ENCODE results near the gene PRTG. TPM values are rescaled to one million over a fixed set of nuclear protein-coding genes. Genes with fewer than 3 reads are reported as not detected.

The PRTG gene
- total RNA-seq, 2 experiments from 2014 or later, result 0.15 TPM; not detected in 1

- no peak overlapping the region for H2AFZ ChIP-seq (ENCODE audit: low read length)
- H3K79me2 ChIP-seq (ENCODE audit: insufficient read depth, low read depth, low read length), result no peaks in the 10 kb centered on the region
- H3K36me3 ChIP-seq (ENCODE audit: insufficient read depth, low read length), result no peaks in the 10 kb centered on the region
- no peak for DNase-seq (ENCODE audit: low spot score)
- H3K4me1 ChIP-seq (ENCODE audit: insufficient read depth, low read length, poor library complexity, severe bottlenecking), result peaks cover 8% of the 10 kb centered on the region
- H3K9me2 ChIP-seq (ENCODE audit: insufficient read depth, low read length), result no peaks in the 10 kb centered on the region
- no TSS peak for BruUV-seq (replicated peaks)
- H4K20me1 ChIP-seq (ENCODE audit: insufficient read depth, low read length), result no peaks in the 10 kb centered on the region
- TF ChIP-seq EZH2phosphoT487 (IDR thresholded peaks at IDR 0.05; ENCODE audit: borderline replicate concordance, low read depth, low read length), result no peak
- no peak for TF ChIP-seq CTCF (conservative IDR thresholded peaks at IDR 0.05; ENCODE audit: low read length)
- H3K4me3 ChIP-seq (ENCODE audit: low read depth, low read length, poor library complexity, severe bottlenecking), result no peak overlapping the region
- CTCF ChIA-PET (ENCODE audit: unreplicated experiment), result no interaction called here
- no peak overlapping the region for H3K27ac ChIP-seq (ENCODE audit: low read depth, low read length, poor library complexity, severe bottlenecking)
- no peaks in the 10 kb centered on the region for H3K9me3 ChIP-seq (ENCODE audit: low read length)
- intact Hi-C loops (cut with micrococcal nuclease; ENCODE audit: unreplicated experiment), result no loop called here
- no peak overlapping the region for H3K4me2 ChIP-seq (ENCODE audit: low read length)
- POLR2A ChIA-PET, result no interaction called here
Observed at GRCh38 chr15:55681631-55682030, 61.3 kb downstream of the PRTG start.

DNA sequence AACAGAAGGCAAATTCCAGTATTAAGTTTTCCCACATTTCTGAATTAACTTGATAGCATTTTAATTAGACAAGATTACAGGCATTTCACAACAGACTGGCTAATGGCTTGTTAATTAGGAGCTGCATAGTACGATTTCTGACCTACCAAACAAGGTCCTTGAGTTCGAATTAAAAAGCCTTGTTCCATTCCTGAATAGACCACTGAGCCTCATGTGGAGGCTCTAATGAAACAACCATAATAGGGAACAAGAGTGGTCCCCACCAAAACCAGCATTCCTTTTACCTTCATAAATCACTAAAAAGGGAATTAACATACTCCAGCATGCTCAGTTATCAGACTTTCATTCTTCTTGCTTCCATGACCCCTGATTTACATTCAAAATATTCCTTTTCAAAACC, 66.4 kb downstream of the PRTG start:
- Histone ChIP-seq H3K9me2 (ENCODE audit: insufficient read depth, low read length) (no peaks in the 10 kb centered on the region), H3K4me1 (ENCODE audit: insufficient read depth, low read length, poor library complexity, severe bottlenecking) (no peaks in the 10 kb centered on the region), H3K9me3 (ENCODE audit: low read length) (no peaks in the 10 kb centered on the region), H3K27ac (ENCODE audit: low read depth, low read length, poor library complexity, severe bottlenecking) (no peak overlapping the region), H2AFZ (ENCODE audit: low read length) (no peak overlapping the region), H3K4me3 (ENCODE audit: low read depth, low read length, poor library complexity, severe bottlenecking) (no peak overlapping the region), H3K36me3 (ENCODE audit: insufficient read depth, low read length) (no peaks in the 10 kb centered on the region), H3K4me2 (ENCODE audit: low read length) (no peak overlapping the region), H3K79me2 (ENCODE audit: insufficient read depth, low read depth, low read length) (no peaks in the 10 kb centered on the region), H4K20me1 (ENCODE audit: insufficient read depth, low read length) (no peaks in the 10 kb centered on the region)
- BruUV-seq (replicated peaks), result no TSS peak
- CTCF ChIA-PET (ENCODE audit: unreplicated experiment), result no interaction called here
- DNase-seq (ENCODE audit: low spot score), result no peak
- no peak for TF ChIP-seq EZH2phosphoT487 (IDR thresholded peaks at IDR 0.05; ENCODE audit: borderline replicate concordance, low read depth, low read length)
- no peak for TF ChIP-seq CTCF (conservative IDR thresholded peaks at IDR 0.05; ENCODE audit: low read length)
- POLR2A ChIA-PET, result no interaction called here
- intact Hi-C loops (cut with micrococcal nuclease; ENCODE audit: unreplicated experiment), result no loop called here

GRCh38 chr15:55673287-55673686, 69.7 kb downstream of the PRTG start:
- DNase-seq (ENCODE audit: low spot score), result no peak
- Histone ChIP-seq H4K20me1 (ENCODE audit: insufficient read depth, low read length) (no peaks in the 10 kb centered on the region), H3K79me2 (ENCODE audit: insufficient read depth, low read depth, low read length) (no peaks in the 10 kb centered on the region), H3K9me3 (ENCODE audit: low read length) (no peaks in the 10 kb centered on the region), H2AFZ (ENCODE audit: low read length) (no peak overlapping the region), H3K4me3 (ENCODE audit: low read depth, low read length, poor library complexity, severe bottlenecking) (no peak overlapping the region), H3K27ac (ENCODE audit: low read depth, low read length, poor library complexity, severe bottlenecking) (no peak overlapping the region), H3K4me2 (ENCODE audit: low read length) (no peak overlapping the region), H3K4me1 (ENCODE audit: insufficient read depth, low read length, poor library complexity, severe bottlenecking) (no peaks in the 10 kb centered on the region), H3K36me3 (ENCODE audit: insufficient read depth, low read length) (no peaks in the 10 kb centered on the region), H3K9me2 (ENCODE audit: insufficient read depth, low read length) (no peaks in the 10 kb centered on the region)
- ChIA-PET POLR2A (no interaction called here), CTCF (ENCODE audit: unreplicated experiment) (no interaction called here)
- no peak for TF ChIP-seq EZH2phosphoT487 (IDR thresholded peaks at IDR 0.05; ENCODE audit: borderline replicate concordance, low read depth, low read length)
- no TSS peak for BruUV-seq (replicated peaks)
- intact Hi-C loops (cut with micrococcal nuclease; ENCODE audit: unreplicated experiment), result no loop called here

All from OCI-LY7 (cell line).